Colonic mucosa (tissue), 4 donors: ENCODE results near the gene MYRF. TPM values are rescaled to one million over a fixed set of nuclear protein-coding genes. Genes with fewer than 3 reads are reported as not detected.

Experiments used
- DNase-seq: peaks from one replicate; pipeline ENCODE4 v3.0.0-alpha.2; 2020
- H3K27ac ChIP-seq: fragments of 200-600 bp; one replicate; pipeline ENCODE4 v1.8.0; 2021
- H3K27me3 ChIP-seq: fragments of 200-600 bp; one replicate; pipeline ENCODE4 v1.8.0; 2021
- H3K36me3 ChIP-seq: fragments of 200-600 bp; one replicate; pipeline ENCODE4 v1.8.0; 2021
- H3K4me1 ChIP-seq: fragments of 200-600 bp; one replicate; pipeline ENCODE4 v1.8.0; 2021; ENCODE audit warnings: mild to moderate bottlenecking
- H3K4me3 ChIP-seq: fragments of 200-600 bp; one replicate; pipeline ENCODE4 v1.8.0; 2021
- H3K9ac ChIP-seq, 2 donors: one replicate each; pipeline ENCODE4 v1.7.0; 2013; ENCODE audit warnings: control low read depth in 2 of 2, low read depth in 2 of 2, low read length in 2 of 2
- H3K9me3 ChIP-seq: fragments of 200-600 bp; one replicate; pipeline ENCODE4 v1.8.0; 2021
- intact Hi-C: fragments of 100-400 bp; cut with DNase I; formaldehyde crosslinking; loops from one replicate; pipeline ENCODE4 v1.14.1; 2022
- total RNA-seq, 2 donors: library from RNA; stranded (reverse); fragmentation: NEBNext Ultra II Directional in 1 of 2; extraction: Animal tissue kit (Norgen Biotek cat#: 25700) in 1 of 2; gene quantifications; one replicate each; pipeline ENCODE4 v1.2.1, GENCODE V29; 2021
- TF ChIP-seq, protein P1 (sequence below): fragments of 200-600 bp; IDR thresholded peaks from one replicate; pipeline ENCODE4 v1.8.0; 2022; ENCODE audit warnings: antibody characterized with exemption, mild to moderate bottlenecking
- donor health status: healthy.
- donor health status: DM: no; HTN: no; CAD: no.
- donor health status: DM: no; HTN: no; CAD: no.

The MYRF gene
- total RNA-seq, 2 donors from 2014 or later, result 8.8 to 14.9 TPM

DNA sequence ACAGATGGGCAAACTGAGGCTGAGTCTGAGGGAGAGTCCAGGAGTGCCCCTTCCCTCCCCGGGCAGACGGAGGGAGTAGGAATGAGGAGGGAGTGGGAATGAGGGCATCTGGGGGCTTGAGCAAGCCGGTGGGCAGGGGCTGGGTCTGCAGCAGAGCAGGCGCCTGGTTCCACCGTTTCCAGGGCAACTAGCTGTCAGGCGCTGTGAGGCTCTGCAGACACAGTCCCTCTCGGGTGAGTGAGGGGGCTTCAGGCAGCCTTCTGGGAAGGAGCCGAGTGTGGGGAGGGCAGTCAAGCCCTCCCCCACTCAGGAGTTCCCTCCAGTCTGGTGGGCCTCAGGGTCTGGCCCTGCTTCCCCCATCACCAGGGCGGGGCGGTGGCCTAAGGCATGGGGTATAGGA, 20.9 kb downstream of the MYRF start:
- Histone ChIP-seq H3K9ac (no peak overlapping the region), H3K27ac (no peak overlapping the region)

DNA sequence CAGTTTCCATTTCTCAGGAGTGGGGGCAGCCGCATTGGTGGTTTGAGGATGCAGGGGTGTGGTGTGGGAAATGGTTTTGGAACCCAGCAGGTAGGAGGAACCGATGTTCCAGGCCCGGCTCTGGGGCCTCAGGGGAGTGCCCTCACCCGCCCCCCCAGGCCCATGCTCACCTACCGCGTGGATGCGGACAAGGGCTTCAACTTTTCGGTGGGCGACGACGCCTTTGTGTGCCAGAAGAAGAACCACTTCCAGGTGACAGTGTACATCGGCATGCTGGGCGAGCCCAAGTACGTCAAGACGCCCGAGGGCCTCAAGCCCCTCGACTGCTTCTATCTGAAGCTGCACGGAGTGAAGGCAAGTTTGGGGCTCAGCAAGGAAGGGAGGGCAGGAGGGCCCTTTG, 21.4 kb downstream of the MYRF start:
- TF ChIP-seq, protein P1, sequence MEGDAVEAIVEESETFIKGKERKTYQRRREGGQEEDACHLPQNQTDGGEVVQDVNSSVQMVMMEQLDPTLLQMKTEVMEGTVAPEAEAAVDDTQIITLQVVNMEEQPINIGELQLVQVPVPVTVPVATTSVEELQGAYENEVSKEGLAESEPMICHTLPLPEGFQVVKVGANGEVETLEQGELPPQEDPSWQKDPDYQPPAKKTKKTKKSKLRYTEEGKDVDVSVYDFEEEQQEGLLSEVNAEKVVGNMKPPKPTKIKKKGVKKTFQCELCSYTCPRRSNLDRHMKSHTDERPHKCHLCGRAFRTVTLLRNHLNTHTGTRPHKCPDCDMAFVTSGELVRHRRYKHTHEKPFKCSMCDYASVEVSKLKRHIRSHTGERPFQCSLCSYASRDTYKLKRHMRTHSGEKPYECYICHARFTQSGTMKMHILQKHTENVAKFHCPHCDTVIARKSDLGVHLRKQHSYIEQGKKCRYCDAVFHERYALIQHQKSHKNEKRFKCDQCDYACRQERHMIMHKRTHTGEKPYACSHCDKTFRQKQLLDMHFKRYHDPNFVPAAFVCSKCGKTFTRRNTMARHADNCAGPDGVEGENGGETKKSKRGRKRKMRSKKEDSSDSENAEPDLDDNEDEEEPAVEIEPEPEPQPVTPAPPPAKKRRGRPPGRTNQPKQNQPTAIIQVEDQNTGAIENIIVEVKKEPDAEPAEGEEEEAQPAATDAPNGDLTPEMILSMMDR, result no peak
- intact Hi-C loops, result no loop called here
- no peak for DNase-seq
- H3K9me3 ChIP-seq, result no peaks in the 10 kb centered on the region
- no peak overlapping the region for H3K27ac ChIP-seq
- H3K9ac ChIP-seq, result no peak overlapping the region
- no peaks in the 10 kb centered on the region for H3K36me3 ChIP-seq
- no peaks in the 10 kb centered on the region for H3K4me1 ChIP-seq
- no peak overlapping the region for H3K4me3 ChIP-seq
- H3K27me3 ChIP-seq, result no peaks in the 10 kb centered on the region

More for the DNA sequence above, 20.9 kb downstream of the MYRF start:
- intact Hi-C loops, result no loop called here
- Histone ChIP-seq H3K4me1 (no peaks in the 10 kb centered on the region), H3K27me3 (no peaks in the 10 kb centered on the region), H3K9me3 (no peaks in the 10 kb centered on the region), H3K36me3 (no peaks in the 10 kb centered on the region), H3K4me3 (no peak overlapping the region)
- TF ChIP-seq, protein P1, result no peak
- DNase-seq, result no peak

DNA sequence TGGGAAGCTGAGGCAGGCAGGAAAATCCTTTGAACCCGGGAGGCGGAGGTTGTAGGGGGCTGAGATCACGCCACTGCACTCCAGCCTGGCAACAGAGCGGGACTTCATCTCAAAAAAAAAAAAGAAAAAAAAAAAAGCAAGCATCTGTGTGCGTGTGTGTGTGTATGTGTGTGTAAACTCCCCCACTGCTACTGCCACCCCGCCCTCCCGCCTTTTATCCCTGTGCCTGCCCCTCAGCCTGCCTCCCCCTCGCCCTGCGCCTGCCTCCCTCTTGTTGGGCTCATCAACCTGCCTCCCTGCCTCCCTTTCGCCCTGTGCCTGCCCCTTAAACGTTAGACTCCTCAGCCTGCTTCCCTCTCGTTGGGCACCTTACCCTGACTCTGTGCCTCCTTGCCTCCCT, 22.0 kb downstream of the MYRF start:
- no peak for DNase-seq
- no peaks in the 10 kb centered on the region for H3K27me3 ChIP-seq
- no peaks in the 10 kb centered on the region for H3K9me3 ChIP-seq
- H3K36me3 ChIP-seq, result no peaks in the 10 kb centered on the region
- intact Hi-C loops, result no loop called here
- TF ChIP-seq, protein P1, result no peak
- H3K4me1 ChIP-seq, result no peaks in the 10 kb centered on the region
- H3K4me3 ChIP-seq, result no peak overlapping the region
- no peak overlapping the region for H3K9ac ChIP-seq
- no peak overlapping the region for H3K27ac ChIP-seq

DNA sequence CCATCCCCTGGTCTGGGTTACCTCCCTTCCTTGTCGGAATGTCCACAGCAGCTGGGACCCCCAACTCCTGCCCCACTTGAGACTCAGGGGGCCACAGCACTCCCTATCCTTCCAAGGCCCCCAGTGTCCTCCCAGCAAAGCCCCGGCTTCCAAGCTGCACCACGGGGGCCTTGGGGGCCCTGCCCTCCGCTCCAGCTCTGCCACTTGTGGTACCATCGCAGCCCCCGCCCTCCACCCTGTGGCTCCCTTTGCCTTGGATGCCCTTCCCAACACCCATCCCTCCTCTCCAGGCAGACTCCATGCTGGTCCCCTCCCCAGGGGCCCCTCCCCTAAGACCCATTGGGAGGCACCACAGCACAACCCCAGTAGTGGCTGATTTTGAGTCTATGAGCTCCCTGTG, 22.7 kb downstream of the MYRF start:
- intact Hi-C loops, result no loop called here
- no peaks in the 10 kb centered on the region for H3K4me1 ChIP-seq
- no peaks in the 10 kb centered on the region for H3K36me3 ChIP-seq
- no peaks in the 10 kb centered on the region for H3K9me3 ChIP-seq
- no peak overlapping the region for H3K4me3 ChIP-seq
- H3K27me3 ChIP-seq, result no peaks in the 10 kb centered on the region
- H3K9ac ChIP-seq, result no peak overlapping the region
- TF ChIP-seq, protein P1, result no peak
- no peak overlapping the region for H3K27ac ChIP-seq
- DNase-seq, result no peak

DNA sequence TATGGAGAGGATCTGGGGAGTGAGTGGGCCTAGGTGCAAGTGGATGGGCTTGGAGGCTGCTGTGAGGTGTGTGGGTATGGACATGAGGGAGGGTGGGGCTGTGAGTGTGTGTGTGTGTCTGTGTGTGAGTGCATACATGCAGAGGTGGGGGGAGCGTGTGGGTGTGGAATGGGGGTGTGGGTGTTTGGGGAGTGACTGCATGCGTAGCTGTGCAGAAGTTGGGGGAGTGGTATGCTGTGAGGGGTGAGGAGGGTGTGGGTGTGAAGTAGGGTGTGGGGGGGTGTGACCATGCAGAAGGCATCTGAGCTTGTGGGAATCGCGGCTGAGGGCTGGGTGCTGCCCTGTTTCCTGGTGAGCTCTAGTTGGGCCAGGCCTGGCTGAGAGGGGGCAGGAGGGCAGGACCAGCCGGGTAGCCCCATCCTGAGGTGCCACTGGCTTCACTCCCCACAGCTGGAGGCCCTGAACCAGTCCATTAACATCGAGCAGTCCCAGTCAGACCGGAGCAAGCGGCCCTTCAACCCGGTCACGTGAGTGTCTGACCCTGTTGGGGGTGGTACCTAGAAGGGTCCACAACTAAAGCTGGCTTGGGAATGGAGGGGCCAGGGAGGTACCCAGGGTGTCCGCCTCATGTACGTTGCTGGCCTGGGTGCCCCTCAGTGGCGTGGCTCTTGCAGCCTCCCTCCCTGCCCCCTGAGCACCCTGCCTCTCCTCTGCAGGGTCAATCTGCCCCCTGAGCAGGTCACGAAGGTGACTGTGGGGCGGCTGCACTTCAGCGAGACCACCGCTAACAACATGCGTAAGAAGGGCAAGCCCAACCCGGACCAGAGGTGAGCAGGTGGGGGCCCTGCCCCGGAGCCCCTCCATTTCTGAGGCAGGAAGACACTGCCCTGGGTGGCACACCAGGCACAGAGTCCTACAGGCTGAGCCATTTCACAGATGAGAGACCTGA, 23.4 kb downstream of the MYRF start:
- no peaks in the 10 kb centered on the region for H3K27me3 ChIP-seq
- TF ChIP-seq, protein P1, result no peak
- H3K9ac ChIP-seq, result no peak overlapping the region
- H3K9me3 ChIP-seq, result no peaks in the 10 kb centered on the region
- H3K36me3 ChIP-seq, result no peaks in the 10 kb centered on the region
- intact Hi-C loops, result no loop called here
- DNase-seq, result no peak
- no peak overlapping the region for H3K27ac ChIP-seq
- no peaks in the 10 kb centered on the region for H3K4me1 ChIP-seq
- no peak overlapping the region for H3K4me3 ChIP-seq
